Upper lobe of left lung (tissue), 6 donors: Measurements from ENCODE around the gene FGA. TPM values are rescaled to one million over a fixed set of nuclear protein-coding genes. Genes with fewer than 3 reads are reported as not detected.
A peak's percentile ranks its signal among the peaks of the same experiment; 100 is the strongest.

Source experiments
- ATAC-seq, 2 donors: fragments of 200-7000 bp; cut with Tn5 transposase; one replicate each; pipeline ENCODE4 v1.9.1; 2022; ENCODE audit warnings: mild to moderate bottlenecking in 2 of 2, moderate library complexity in 2 of 2; ENCODE audit not compliant: low FRiP score in 2 of 2
- DNase-seq, 2 donors: peaks; one replicate each; pipeline ENCODE4 v3.0.0-alpha.2; 2019 to 2020
- H3K27ac ChIP-seq, 4 donors: fragments of 200-600 bp; sonication (generic); one replicate each; pipeline ENCODE4 v1.5.1; 2016 to 2019
- H3K27me3 ChIP-seq, 4 donors: fragments of 200-600 bp; sonication (generic); one replicate each; pipeline ENCODE4 v1.5.1; 2017 to 2019
- H3K36me3 ChIP-seq, 4 donors: fragments of 200-600 bp; sonication (generic); one replicate each; pipeline ENCODE4 v1.5.1; 2016 to 2019
- H3K4me1 ChIP-seq, 4 donors: fragments of 200-600 bp; sonication (generic); one replicate each; pipeline ENCODE4 v1.5.1; 2018 to 2019
- H3K4me3 ChIP-seq, 4 donors: fragments of 200-600 bp; sonication (generic); one replicate each; pipeline ENCODE4 v1.5.1; 2017 to 2019; ENCODE audit warnings: mild to moderate bottlenecking in 2 of 4, moderate library complexity in 1 of 4
- H3K9me3 ChIP-seq, 4 donors: fragments of 200-600 bp; sonication (generic); one replicate each; pipeline ENCODE4 v1.5.1; 2018 to 2019
- EP300 ChIP-seq, 4 donors: sonication (generic); formaldehyde crosslinking; IDR thresholded peaks; one replicate each; pipeline ENCODE4 v1.5.1; 2017; ENCODE audit warnings: antibody characterized with exemption in 4 of 4, control low read depth in 2 of 4
- POLR2A ChIP-seq, 4 donors: fragments of 450-650 bp; IDR thresholded peaks; one replicate each; pipeline ENCODE4 v1.5.1; 2016 to 2017; ENCODE audit warnings: antibody characterized with exemption in 4 of 4, mild to moderate bottlenecking in 2 of 4
- POLR2AphosphoS5 ChIP-seq, 2 donors: sonication (generic); formaldehyde crosslinking; IDR thresholded peaks; one replicate each; pipeline ENCODE4 v1.5.1; 2017; ENCODE audit warnings: antibody characterized with exemption in 2 of 2
- WGBS, 2 donors: methylation state at CpG; one replicate each; pipeline ENCODE4 v1.1.5; 2017 to 2018; 5-methylcytosine and 5-hydroxymethylcytosine counted together
- total RNA-seq, 6 donors: library from RNA; depleted of rRNA in 4 of 6; stranded (reverse); fragments of >200 nt in 4 of 6; gene quantifications; one replicate each; pipeline versions ENCODE4 v1.1.0 to v1.2.1, GENCODE V29; 2016 to 2021
- TF ChIP-seq, protein P1 (sequence below), 6 experiments: fragments of 450-650 bp in 4 of 6; fragments of 200-600 bp in 2 of 6; sonication (generic) in 2 of 6; IDR thresholded peaks; one replicate each; pipeline ENCODE4 v1.5.1; 2016 to 2019; ENCODE audit warnings: antibody characterized with exemption in 6 of 6
- donor health status: DM: no; HTN: no; CAD: no; lungs with moderate emphysema.
- donor health status: DM: no; HTN: yes; CAD: no; lungs with severe emphysema.

FGA gene
- 10 to 100 TPM in 2 of 6 donors, 1 to 10 TPM in 4; 1.0 to 30.7 (median 3.6) TPM for total RNA-seq

DNA sequence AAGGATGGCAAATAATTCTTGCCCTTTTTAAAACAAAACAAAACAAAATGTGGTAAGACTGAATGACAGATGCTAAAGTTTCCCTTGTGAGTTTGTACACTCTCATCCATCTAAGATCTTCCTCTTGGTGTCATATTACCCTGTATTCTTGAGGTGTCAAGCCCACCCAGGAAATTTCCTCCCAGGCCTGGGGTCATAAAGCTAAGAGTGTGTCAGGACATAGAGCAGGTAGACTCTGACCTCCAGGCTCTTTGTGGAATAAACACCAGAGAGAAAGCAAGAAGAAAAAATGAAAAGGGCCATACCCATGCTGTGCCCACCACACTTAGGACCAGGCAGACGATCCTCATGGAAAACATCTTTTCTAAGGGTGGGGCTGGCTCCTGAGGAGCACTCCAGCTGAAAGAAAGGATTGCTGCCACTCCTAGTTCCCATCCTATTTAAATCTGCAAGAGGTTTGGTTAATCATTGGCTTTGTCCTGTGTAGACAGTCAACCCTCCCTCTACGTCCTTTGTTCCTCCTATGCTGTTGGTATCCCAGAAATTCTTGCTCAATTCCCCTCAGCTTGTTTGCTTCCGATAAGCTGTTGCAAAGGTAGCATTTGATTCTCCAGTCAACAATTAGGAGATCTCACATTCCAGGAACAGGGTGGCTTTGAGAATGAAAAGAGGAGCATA is at the start of gene FGA:
TSS of gene FGA (minus strand) at position 414 of the 678 bp plus-strand sequence. CDS start at position 359, 55 bp downstream.
- H3K4me3 ChIP-seq, result no peak within 1 kb of the TSS
- H3K27ac ChIP-seq, result no peak within 1 kb of the TSS
- no peaks in the 10 kb centered on the region for H3K9me3 ChIP-seq
- no peaks in the 10 kb centered on the region for H3K4me1 ChIP-seq
- TF ChIP-seq EP300 (IDR thresholded peaks at IDR 0.05) (peak in 3 of 4 donors; percentile 40 to 75 (median 68)), POLR2AphosphoS5 (IDR thresholded peaks at IDR 0.05) (no peak), POLR2A (IDR thresholded peaks at IDR 0.05) (no peak)
- TF ChIP-seq, protein P1, sequence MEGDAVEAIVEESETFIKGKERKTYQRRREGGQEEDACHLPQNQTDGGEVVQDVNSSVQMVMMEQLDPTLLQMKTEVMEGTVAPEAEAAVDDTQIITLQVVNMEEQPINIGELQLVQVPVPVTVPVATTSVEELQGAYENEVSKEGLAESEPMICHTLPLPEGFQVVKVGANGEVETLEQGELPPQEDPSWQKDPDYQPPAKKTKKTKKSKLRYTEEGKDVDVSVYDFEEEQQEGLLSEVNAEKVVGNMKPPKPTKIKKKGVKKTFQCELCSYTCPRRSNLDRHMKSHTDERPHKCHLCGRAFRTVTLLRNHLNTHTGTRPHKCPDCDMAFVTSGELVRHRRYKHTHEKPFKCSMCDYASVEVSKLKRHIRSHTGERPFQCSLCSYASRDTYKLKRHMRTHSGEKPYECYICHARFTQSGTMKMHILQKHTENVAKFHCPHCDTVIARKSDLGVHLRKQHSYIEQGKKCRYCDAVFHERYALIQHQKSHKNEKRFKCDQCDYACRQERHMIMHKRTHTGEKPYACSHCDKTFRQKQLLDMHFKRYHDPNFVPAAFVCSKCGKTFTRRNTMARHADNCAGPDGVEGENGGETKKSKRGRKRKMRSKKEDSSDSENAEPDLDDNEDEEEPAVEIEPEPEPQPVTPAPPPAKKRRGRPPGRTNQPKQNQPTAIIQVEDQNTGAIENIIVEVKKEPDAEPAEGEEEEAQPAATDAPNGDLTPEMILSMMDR (IDR thresholded peaks at IDR 0.05), result no peak
- DNase-seq (peak in 1 of 2 donors; percentile 28), ATAC-seq (peak in 1 of 2 donors; percentile 41)
- no peaks in the 10 kb centered on the region for H3K27me3 ChIP-seq
- 52 to 61% methylated on average over 3 of the region's 3 CpGs for WGBS, 2 donors
- no peaks in the 10 kb centered on the region for H3K36me3 ChIP-seq

DNA sequence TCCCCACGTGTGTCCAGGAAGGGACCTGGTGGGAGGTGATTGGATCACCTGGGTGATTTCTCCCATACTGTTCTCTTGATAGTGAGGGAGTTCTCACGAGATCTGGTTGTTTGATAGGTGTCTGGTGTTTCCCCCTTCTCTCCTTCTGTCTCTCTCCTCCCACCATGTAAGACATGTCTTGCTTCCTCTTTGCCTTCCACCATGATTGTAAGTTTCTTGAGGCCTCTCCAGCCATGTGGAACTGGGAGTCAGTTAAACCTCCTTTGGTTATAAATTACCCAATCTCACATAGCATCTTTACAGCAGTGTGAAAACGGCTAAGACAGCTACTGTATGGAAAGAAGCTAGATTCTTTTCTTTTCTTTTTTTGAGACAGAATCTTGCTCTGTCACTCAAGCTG is 43.5 kb upstream of the FGA start:
- H3K36me3 ChIP-seq, result no peaks in the 10 kb centered on the region
- no peak for TF ChIP-seq POLR2AphosphoS5 (IDR thresholded peaks at IDR 0.05)
- no peak for TF ChIP-seq POLR2A (IDR thresholded peaks at IDR 0.05)
- no peak for TF ChIP-seq EP300 (IDR thresholded peaks at IDR 0.05)
- TF ChIP-seq, protein P1 (IDR thresholded peaks at IDR 0.05), result no peak
- ATAC-seq (no peak), DNase-seq (no peak)
- no peaks in the 10 kb centered on the region for H3K9me3 ChIP-seq
- no peaks in the 10 kb centered on the region for H3K27me3 ChIP-seq
- WGBS, 2 donors, result 51 to 67% methylated on average over 3 of the region's 3 CpGs
- H3K4me1 ChIP-seq, result no peaks in the 10 kb centered on the region
- no peak overlapping the region for H3K27ac ChIP-seq
- H3K4me3 ChIP-seq, result no peak overlapping the region

DNA sequence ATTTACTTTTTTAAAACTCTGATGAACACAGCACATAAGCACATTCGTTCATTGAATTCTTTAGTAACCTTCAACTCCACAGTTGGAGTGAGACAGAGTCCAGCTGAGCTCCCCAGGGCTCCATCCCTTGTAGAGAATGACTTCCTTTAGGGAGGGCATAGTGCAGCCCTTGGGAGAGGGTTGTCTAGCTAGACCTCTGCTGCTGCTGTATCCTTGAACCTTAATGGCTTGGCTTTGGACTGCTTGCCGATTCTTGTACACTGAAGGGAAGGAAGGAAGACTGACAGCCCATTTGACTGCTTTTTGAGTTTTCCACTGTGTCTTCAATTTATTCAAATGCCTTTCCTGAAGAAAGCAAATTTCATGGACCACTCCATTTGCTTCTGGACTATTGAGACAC is 41.3 kb upstream of the FGA start:
- H3K4me3 ChIP-seq, result no peak overlapping the region
- H3K4me1 ChIP-seq, result peaks cover 3 to 8% (median 5%) of the 10 kb centered on the region in 4 donors
- WGBS, 2 donors, result 67 to 73% methylated on average over 2 of the region's 2 CpGs
- no peak for TF ChIP-seq POLR2AphosphoS5 (IDR thresholded peaks at IDR 0.05)
- TF ChIP-seq, protein P1 (IDR thresholded peaks at IDR 0.05), result no peak
- no peak for TF ChIP-seq POLR2A (IDR thresholded peaks at IDR 0.05)
- no peak for TF ChIP-seq EP300 (IDR thresholded peaks at IDR 0.05)
- no peaks in the 10 kb centered on the region for H3K36me3 ChIP-seq
- DNase-seq (no peak), ATAC-seq (no peak)
- H3K27me3 ChIP-seq, result peaks cover 0 to 4% (median 0%) of the 10 kb centered on the region in 4 donors
- no peak overlapping the region for H3K27ac ChIP-seq
- H3K9me3 ChIP-seq, result no peaks in the 10 kb centered on the region

DNA sequence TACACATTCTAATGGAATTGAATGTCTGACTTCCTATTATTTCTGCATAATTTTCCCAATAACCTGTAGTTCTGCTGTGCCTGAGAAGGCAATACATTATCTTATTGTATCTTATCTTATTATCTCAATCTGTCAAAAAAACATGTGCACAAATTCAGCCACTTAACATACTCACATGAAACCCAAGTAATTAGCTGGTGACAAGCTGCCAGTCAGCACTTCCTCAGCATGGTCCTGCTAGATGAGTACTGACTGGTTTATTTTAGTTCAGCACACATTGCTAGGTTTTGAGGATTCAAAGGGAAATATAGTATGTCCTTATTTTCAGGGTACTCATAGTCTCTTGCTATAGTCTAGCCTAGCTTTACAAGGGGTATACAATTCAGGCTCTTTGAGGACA is 39.8 kb upstream of the FGA start:
- no peak for ATAC-seq
- no peak for DNase-seq
- TF ChIP-seq, protein P1 (IDR thresholded peaks at IDR 0.05), result no peak
- TF ChIP-seq POLR2A (IDR thresholded peaks at IDR 0.05), result no peak
- TF ChIP-seq POLR2AphosphoS5 (IDR thresholded peaks at IDR 0.05), result no peak
- no peak for TF ChIP-seq EP300 (IDR thresholded peaks at IDR 0.05)
- Histone ChIP-seq H3K4me1 (peaks cover 3 to 13% (median 9%) of the 10 kb centered on the region in 4 donors), H3K27me3 (peaks cover 0 to 6% (median 0%) of the 10 kb centered on the region in 4 donors), H3K36me3 (no peaks in the 10 kb centered on the region), H3K4me3 (no peak overlapping the region), H3K9me3 (no peaks in the 10 kb centered on the region), H3K27ac (no peak overlapping the region)
